SK-N-SH (cell line): Measurements from ENCODE around the gene FSTL5. TPM values are rescaled to one million over a fixed set of nuclear protein-coding genes. Genes with fewer than 3 reads are reported as not detected.
A peak's percentile ranks its signal among the peaks of the same experiment; 100 is the strongest.

Experiments used
- CTCF ChIA-PET: fragments of 300-600, 350-600 bp; formaldehyde crosslinking; extraction: SDS; loops from one replicate; lab custom pipeline; 2021; lab: Yijun Ruan, JAX
- POLR2A ChIA-PET: fragments of 350-600 bp; sonication (Branson Sonifier 250); formaldehyde crosslinking; extraction: SDS; loops from one replicate; lab custom pipeline; 2020; ENCODE audit warnings: antibody characterized with exemption, inconsistent platforms; lab: Yijun Ruan, JAX
- DNase-seq: peaks from one replicate; pipeline ENCODE4 v3.0.0; 2012
- H2AFZ ChIP-seq: fragments of 200-600 bp; sonication (generic); 2 replicates; pipeline ENCODE4 v1.8.1; 2016; ENCODE audit warnings: antibody characterized with exemption, mild to moderate bottlenecking, low read depth
- H3F3A ChIP-seq: fragments of 200-600 bp; sonication (generic); replicated peaks from 2 replicates; pipeline ENCODE3; 2016; ENCODE audit warnings: antibody characterized with exemption, mild to moderate bottlenecking; ENCODE audit not compliant: insufficient read depth
- H3K27ac ChIP-seq, 2 experiments: fragments of 200-500 bp in 1 of 2; fragments of 200-600 bp in 1 of 2; sonication (Bioruptor generic) in 1 of 2; sonication (generic), shearing (Covaris generic) in 1 of 2; 2 replicates each; pipeline versions ENCODE4 v1.5.1 to v1.6.1; 2014 to 2016; ENCODE audit warnings: low read depth in 2 of 2, inconsistent platforms in 1 of 2, low read length in 1 of 2, mild to moderate bottlenecking in 1 of 2, mixed read lengths in 1 of 2
- H3K27me3 ChIP-seq: fragments of 200-600 bp; sonication (generic), shearing (Covaris generic); 2 replicates; pipeline ENCODE4 v1.6.1; 2016; ENCODE audit warnings: mixed run types; ENCODE audit not compliant: insufficient read depth
- H3K36me3 ChIP-seq, 2 experiments: fragments of 200-500 bp in 1 of 2; fragments of 200-600 bp in 1 of 2; sonication (Bioruptor generic) in 1 of 2; sonication (generic) in 1 of 2; replicated peaks in 1 of 2; 2 replicates each; pipeline versions ENCODE3 to v1.5.1; 2014 to 2016; ENCODE audit warnings: low read length in 1 of 2, mild to moderate bottlenecking in 1 of 2; ENCODE audit not compliant: insufficient read depth in 2 of 2, control insufficient read depth in 1 of 2
- H3K4me1 ChIP-seq, 2 experiments: fragments of 200-500 bp in 1 of 2; fragments of 200-600 bp in 1 of 2; sonication (Bioruptor generic) in 1 of 2; sonication (generic), shearing (Covaris generic) in 1 of 2; 2 replicates each; pipeline versions ENCODE4 v1.5.1 to v1.6.1; 2014 to 2016; ENCODE audit warnings: low read depth in 1 of 2, low read length in 1 of 2, mixed run types in 1 of 2; ENCODE audit not compliant: insufficient read depth in 2 of 2, control insufficient read depth in 1 of 2
- H3K4me2 ChIP-seq: fragments of 200-600 bp; sonication (generic), shearing (Covaris generic); 2 replicates; pipeline ENCODE4 v1.6.1; 2017; ENCODE audit warnings: mixed run types
- H3K4me3 ChIP-seq, 2 experiments: fragments of 200-500 bp in 1 of 2; fragments of 200-600 bp in 1 of 2; sonication (Bioruptor generic) in 1 of 2; sonication (generic), shearing (Covaris generic) in 1 of 2; 2 replicates each; pipeline versions ENCODE4 v1.5.1 to v1.8.1; 2014 to 2016; ENCODE audit warnings: low read depth in 2 of 2, inconsistent platforms in 1 of 2, low read length in 1 of 2, mild to moderate bottlenecking in 1 of 2, mixed read lengths in 1 of 2, moderate library complexity in 1 of 2
- H3K79me2 ChIP-seq: fragments of 200-600 bp; sonication (generic); 2 replicates; pipeline ENCODE4 v1.8.1; 2017; ENCODE audit warnings: mild to moderate bottlenecking; ENCODE audit not compliant: insufficient read depth
- H3K9ac ChIP-seq: fragments of 200-600 bp; sonication (generic); 2 replicates; pipeline ENCODE4 v1.6.1; 2017; ENCODE audit warnings: mixed run types
- H3K9me2 ChIP-seq: fragments of 200-600 bp; sonication (generic); 2 replicates; pipeline ENCODE4 v1.6.1; 2017; ENCODE audit warnings: mixed run types
- H3K9me3 ChIP-seq: fragments of 200-600 bp; sonication (generic); 2 replicates; pipeline ENCODE4 v1.6.1; 2017; ENCODE audit warnings: mixed run types, mild to moderate bottlenecking, moderate library complexity
- H4K20me1 ChIP-seq: fragments of 200-600 bp; sonication (generic); 2 replicates; pipeline ENCODE4 v1.6.1; 2017; ENCODE audit warnings: mild to moderate bottlenecking, mixed run types; ENCODE audit not compliant: insufficient read depth
- EP300 ChIP-seq, 2 experiments: IDR thresholded peaks; 2 replicates each; pipeline versions ENCODE4 v1.4.0 to v1.6.1; 2012; ENCODE audit warnings: borderline replicate concordance in 1 of 2, low read depth in 1 of 2, low read length in 1 of 2
- GABPA ChIP-seq: IDR thresholded peaks from 2 replicates; pipeline ENCODE4 v1.4.0; 2012; ENCODE audit warnings: low read depth, mild to moderate bottlenecking
- GATA2 ChIP-seq: sonication (generic); formaldehyde crosslinking; IDR thresholded peaks from 2 replicates; pipeline ENCODE4 v1.5.0; 2020; ENCODE audit warnings: mild to moderate bottlenecking, missing genetic modification reagents
- MAX ChIP-seq: IDR thresholded peaks from 2 replicates; pipeline ENCODE4 v1.4.0; 2012; ENCODE audit warnings: low read depth
- MEF2A ChIP-seq: IDR thresholded peaks from 2 replicates; pipeline ENCODE4 v1.4.0; 2012; ENCODE audit warnings: low read depth, borderline replicate concordance
- NFIC ChIP-seq: IDR thresholded peaks from 2 replicates; pipeline ENCODE4 v1.4.0; 2012; ENCODE audit warnings: borderline replicate concordance
- POLR2AphosphoS5 ChIP-seq: IDR thresholded peaks from 2 replicates; pipeline ENCODE4 v1.6.1; 2012; ENCODE audit warnings: low read depth, low read length
- RAD21 ChIP-seq: IDR thresholded peaks from 2 replicates; pipeline ENCODE4 v1.6.1; 2012; ENCODE audit warnings: mild to moderate bottlenecking, low read length
- REST ChIP-seq: IDR thresholded peaks from 2 replicates; pipeline ENCODE4 v1.6.1; 2012; ENCODE audit warnings: mild to moderate bottlenecking, low read depth, low read length, moderate library complexity
- TCF12 ChIP-seq: IDR thresholded peaks from 2 replicates; pipeline ENCODE4 v1.4.0; 2012
- YY1 ChIP-seq: IDR thresholded peaks from 2 replicates; pipeline ENCODE4 v1.4.0; 2012; ENCODE audit warnings: low read depth, mild to moderate bottlenecking
- ZBTB33 ChIP-seq: IDR thresholded peaks from 2 replicates; pipeline ENCODE4 v1.4.0; 2012; ENCODE audit warnings: low read depth, borderline replicate concordance
- WGBS: methylation state at CpG from one replicate; pipeline ENCODE4 v1.1.6; 2017; ENCODE audit warnings: low lambda C conversion rate; 5-methylcytosine and 5-hydroxymethylcytosine counted together
- polyA plus RNA-seq, 3 experiments: library from polyadenylated mRNA; depleted of rRNA; stranded (reverse); fragments of >200 nt; gene quantifications; 2 replicates each; pipeline ENCODE4 v1.2.3, GENCODE V29; 2012
- TF ChIP-seq, protein P1 (sequence below): IDR thresholded peaks from 2 replicates; pipeline ENCODE4; 2012
- TF ChIP-seq, protein P2 (sequence below): IDR thresholded peaks from 2 replicates; pipeline ENCODE4 v1.4.0; 2012; ENCODE audit warnings: low read depth, borderline replicate concordance

FSTL5 gene
- polyA plus RNA-seq, 1 of the 3 experiments (the other 2 are of a cell fraction) = 0.07 TPM

- H3K9me2 ChIP-seq = no peaks in the 10 kb centered on the region
- TF ChIP-seq RAD21 (no peak), ZBTB33 (no peak), YY1 (no peak), NFIC (no peak), TCF12 (no peak), REST (no peak), GATA2 (CRISPR knock-in tag) (no peak), POLR2AphosphoS5 (no peak), EP300 (IDR thresholded peaks at IDR 0.05; ENCODE audit: borderline replicate concordance in 1 of 2, low read depth in 1 of 2, low read length in 1 of 2) (no peak), MEF2A (no peak), MAX (no peak), GABPA (no peak)
- TF ChIP-seq, protein P1, sequence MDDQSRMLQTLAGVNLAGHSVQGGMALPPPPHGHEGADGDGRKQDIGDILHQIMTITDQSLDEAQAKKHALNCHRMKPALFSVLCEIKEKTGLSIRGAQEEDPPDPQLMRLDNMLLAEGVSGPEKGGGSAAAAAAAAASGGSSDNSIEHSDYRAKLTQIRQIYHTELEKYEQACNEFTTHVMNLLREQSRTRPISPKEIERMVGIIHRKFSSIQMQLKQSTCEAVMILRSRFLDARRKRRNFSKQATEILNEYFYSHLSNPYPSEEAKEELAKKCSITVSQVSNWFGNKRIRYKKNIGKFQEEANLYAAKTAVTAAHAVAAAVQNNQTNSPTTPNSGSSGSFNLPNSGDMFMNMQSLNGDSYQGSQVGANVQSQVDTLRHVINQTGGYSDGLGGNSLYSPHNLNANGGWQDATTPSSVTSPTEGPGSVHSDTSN = no peak
- TF ChIP-seq, protein P2, sequence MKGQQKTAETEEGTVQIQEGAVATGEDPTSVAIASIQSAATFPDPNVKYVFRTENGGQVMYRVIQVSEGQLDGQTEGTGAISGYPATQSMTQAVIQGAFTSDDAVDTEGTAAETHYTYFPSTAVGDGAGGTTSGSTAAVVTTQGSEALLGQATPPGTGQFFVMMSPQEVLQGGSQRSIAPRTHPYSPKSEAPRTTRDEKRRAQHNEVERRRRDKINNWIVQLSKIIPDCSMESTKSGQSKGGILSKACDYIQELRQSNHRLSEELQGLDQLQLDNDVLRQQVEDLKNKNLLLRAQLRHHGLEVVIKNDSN = no peak
- H2AFZ ChIP-seq = peak overlapping the region; percentile 38; the same call in 1 of the 2 replicates
- no peaks in the 10 kb centered on the region for H3K36me3 ChIP-seq
- no peaks in the 10 kb centered on the region for H4K20me1 ChIP-seq
- WGBS = 88% methylated on average over 1 of the region's 1 CpG
- no peak overlapping the region for H3K27ac ChIP-seq
- POLR2A ChIA-PET = no interaction called here
- H3K27me3 ChIP-seq = no peaks in the 10 kb centered on the region
- H3K9me3 ChIP-seq = no peaks in the 10 kb centered on the region; the same call in 1 of the 2 replicates
- H3F3A ChIP-seq = peaks cover 13% of the 10 kb centered on the region
- no peaks in the 10 kb centered on the region for H3K79me2 ChIP-seq
- H3K9ac ChIP-seq = no peak overlapping the region
- no peak overlapping the region for H3K4me2 ChIP-seq
- peaks cover 3 to 5% of the 10 kb centered on the region in 2 experiments; a peak in 1 of 4 replicates for H3K4me1 ChIP-seq
- CTCF ChIA-PET = interaction anchor here (0.6 kb wide), 1 partner anchor 30 kb away, joined by 3 read pairs; no protein-coding TSS in a partner anchor
- H3K4me3 ChIP-seq = no peak overlapping the region
- DNase-seq = no peak
Observed at GRCh38 chr4:161717084-161717483, 446.7 kb downstream of the FSTL5 start.
